ENCODE data around the gene TMEM232.

DNA sequence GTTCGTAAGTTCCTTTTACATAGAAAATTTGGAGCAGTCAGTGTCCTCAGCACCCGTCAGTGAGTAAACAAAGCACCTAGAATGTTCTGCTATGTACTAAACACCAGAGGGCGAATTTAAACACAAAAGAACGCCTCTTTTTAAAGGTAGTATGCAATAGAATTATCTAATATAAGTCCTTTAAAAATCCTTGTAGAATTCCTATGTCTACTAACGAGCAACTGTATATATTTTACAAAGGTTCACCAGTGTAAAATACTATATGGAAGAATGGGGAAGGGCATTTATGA is 499 bp upstream of the TMEM232 start:
- no peak for TF ChIP-seq POLR2A (IDR thresholded peaks at IDR 0.05)
- TF ChIP-seq, protein P1, sequence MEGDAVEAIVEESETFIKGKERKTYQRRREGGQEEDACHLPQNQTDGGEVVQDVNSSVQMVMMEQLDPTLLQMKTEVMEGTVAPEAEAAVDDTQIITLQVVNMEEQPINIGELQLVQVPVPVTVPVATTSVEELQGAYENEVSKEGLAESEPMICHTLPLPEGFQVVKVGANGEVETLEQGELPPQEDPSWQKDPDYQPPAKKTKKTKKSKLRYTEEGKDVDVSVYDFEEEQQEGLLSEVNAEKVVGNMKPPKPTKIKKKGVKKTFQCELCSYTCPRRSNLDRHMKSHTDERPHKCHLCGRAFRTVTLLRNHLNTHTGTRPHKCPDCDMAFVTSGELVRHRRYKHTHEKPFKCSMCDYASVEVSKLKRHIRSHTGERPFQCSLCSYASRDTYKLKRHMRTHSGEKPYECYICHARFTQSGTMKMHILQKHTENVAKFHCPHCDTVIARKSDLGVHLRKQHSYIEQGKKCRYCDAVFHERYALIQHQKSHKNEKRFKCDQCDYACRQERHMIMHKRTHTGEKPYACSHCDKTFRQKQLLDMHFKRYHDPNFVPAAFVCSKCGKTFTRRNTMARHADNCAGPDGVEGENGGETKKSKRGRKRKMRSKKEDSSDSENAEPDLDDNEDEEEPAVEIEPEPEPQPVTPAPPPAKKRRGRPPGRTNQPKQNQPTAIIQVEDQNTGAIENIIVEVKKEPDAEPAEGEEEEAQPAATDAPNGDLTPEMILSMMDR (IDR thresholded peaks at IDR 0.05 in 4 of 5, conservative IDR thresholded peaks at IDR 0.05 in 1 of 5) = no peak
